GM19099 (cell line): ENCODE measurements around the gene SLC15A4.

ENCODE experiments used
- POLR2A ChIP-seq: IDR thresholded peaks from 3 replicates; pipeline ENCODE4 v1.6.1; 2011; ENCODE audit warnings: low read depth; ENCODE audit not compliant: insufficient read length; ENCODE audit errors: extremely low read depth

SLC15A4 gene

GRCh38 chr12:128792398-128792797 is 31.4 kb downstream of the SLC15A4 start:
- no peak for TF ChIP-seq POLR2A

GRCh38 chr12:128791395-128792322 is 32.1 kb downstream of the SLC15A4 start:
- no peak for TF ChIP-seq POLR2A

GRCh38 chr12:128790653-128791373 is 32.9 kb downstream of the SLC15A4 start:
- TF ChIP-seq POLR2A: no peak

- no peak for TF ChIP-seq POLR2A
Measured at GRCh38 chr12:128790221-128790620, 33.5 kb downstream of the SLC15A4 start.

GRCh38 chr12:128789356-128789929 is 34.3 kb downstream of the SLC15A4 start:
- TF ChIP-seq POLR2A: no peak

- TF ChIP-seq POLR2A: no peak
Measured at GRCh38 chr12:128787827-128788226, 35.9 kb downstream of the SLC15A4 start.

GRCh38 chr12:128786741-128787391 is 36.9 kb downstream of the SLC15A4 start:
- no peak for TF ChIP-seq POLR2A

GRCh38 chr12:128784030-128784760 is 39.6 kb downstream of the SLC15A4 start:
- no peak for TF ChIP-seq POLR2A

- TF ChIP-seq POLR2A: no peak
Measured at GRCh38 chr12:128783129-128783574, 40.6 kb downstream of the SLC15A4 start.

GRCh38 chr12:128779901-128780300 is 43.9 kb downstream of the SLC15A4 start:
- no peak for TF ChIP-seq POLR2A

GRCh38 chr12:128772249-128772648 is 51.5 kb downstream of the SLC15A4 start:
- TF ChIP-seq POLR2A: no peak

GRCh38 chr12:128771681-128772080 is 52.1 kb downstream of the SLC15A4 start:
- TF ChIP-seq POLR2A: no peak

GRCh38 chr12:128767518-128767917 is 56.2 kb downstream of the SLC15A4 start:
- TF ChIP-seq POLR2A: no peak

GRCh38 chr12:128766738-128767501 is 56.8 kb downstream of the SLC15A4 start:
- no peak for TF ChIP-seq POLR2A

- no peak for TF ChIP-seq POLR2A
Measured at GRCh38 chr12:128763395-128763794, 60.4 kb downstream of the SLC15A4 start.
